ENCODE measurements around the gene RPLP1.

RPLP1 gene

GRCh38 chr15:69496001-69496400, 43.4 kb downstream of the RPLP1 start:
- in situ Hi-C loops (cut with HindIII; ENCODE audit: low sequenced_read_pairs) = no loop called here

GRCh38 chr15:69497076-69497475, 44.5 kb downstream of the RPLP1 start:
- in situ Hi-C loops (cut with HindIII; ENCODE audit: low sequenced_read_pairs) = no loop called here

GRCh38 chr15:69497667-69498066, 45.0 kb downstream of the RPLP1 start:
- in situ Hi-C loops (cut with HindIII; ENCODE audit: low sequenced_read_pairs) = no loop called here

- in situ Hi-C loops (cut with HindIII; ENCODE audit: low sequenced_read_pairs) = no loop called here
Measured at GRCh38 chr15:69498282-69498681, 45.7 kb downstream of the RPLP1 start.

GRCh38 chr15:69498987-69499386, 46.4 kb downstream of the RPLP1 start:
- in situ Hi-C loops (cut with HindIII; ENCODE audit: low sequenced_read_pairs) = no loop called here

- in situ Hi-C loops (cut with HindIII; ENCODE audit: low sequenced_read_pairs) = loop anchor here (25.0 kb wide), 1 partner anchor 388 kb away; no protein-coding TSS in a partner anchor
Measured at GRCh38 chr15:69499521-69500211, 47.0 kb downstream of the RPLP1 start.

- in situ Hi-C loops (cut with HindIII; ENCODE audit: low sequenced_read_pairs) = loop anchor here (25.0 kb wide), 1 partner anchor 387 kb away; no protein-coding TSS in a partner anchor
Measured at GRCh38 chr15:69500339-69500738, 47.7 kb downstream of the RPLP1 start.

GRCh38 chr15:69501456-69501855, 48.8 kb downstream of the RPLP1 start:
- in situ Hi-C loops (cut with HindIII; ENCODE audit: low sequenced_read_pairs) = loop anchor here (25.0 kb wide), 1 partner anchor 386 kb away; no protein-coding TSS in a partner anchor

GRCh38 chr15:69502470-69503045, 49.9 kb downstream of the RPLP1 start:
- in situ Hi-C loops (cut with HindIII; ENCODE audit: low sequenced_read_pairs) = loop anchor here (25.0 kb wide), 1 partner anchor 385 kb away; no protein-coding TSS in a partner anchor

- in situ Hi-C loops (cut with HindIII; ENCODE audit: low sequenced_read_pairs) = loop anchor here (25.0 kb wide), 1 partner anchor 383 kb away; no protein-coding TSS in a partner anchor
Measured at GRCh38 chr15:69504352-69505040, 51.9 kb downstream of the RPLP1 start.

Measured in DLD1 (cell line).